Loucy (cell line): ENCODE results near the gene SLC4A1.

Experiments used
- H2AFZ ChIP-seq: fragments of 200-600 bp; sonication (generic); 2 replicates; pipeline ENCODE4 v1.6.0; 2016; ENCODE audit warnings: antibody characterized with exemption, mild to moderate bottlenecking, low read length, moderate library complexity
- H3F3A ChIP-seq: fragments of 200-600 bp; 2 replicates; pipeline ENCODE4 v1.6.0; 2016; ENCODE audit warnings: antibody characterized with exemption, low read depth, mild to moderate bottlenecking
- H3K27me3 ChIP-seq: fragments of 200-600 bp; sonication (generic); 2 replicates; pipeline ENCODE4 v1.6.1; 2014; ENCODE audit warnings: low read length, mild to moderate bottlenecking; ENCODE audit not compliant: insufficient read depth, poor library complexity, severe bottlenecking
- H3K36me3 ChIP-seq: fragments of 200-600 bp; sonication (generic); 2 replicates; pipeline ENCODE4 v1.6.1; 2016; ENCODE audit warnings: low read length; ENCODE audit not compliant: insufficient read depth
- H3K4me1 ChIP-seq: fragments of 200-600 bp; sonication (generic); 2 replicates; pipeline ENCODE4 v1.5.1; 2014; ENCODE audit warnings: low read length, mild to moderate bottlenecking; ENCODE audit not compliant: insufficient read depth, poor library complexity, severe bottlenecking
- H3K4me2 ChIP-seq: fragments of 200-600 bp; sonication (generic); 2 replicates; pipeline ENCODE4 v1.6.0; 2014; ENCODE audit warnings: antibody characterized with exemption, low read length, low read depth, mild to moderate bottlenecking; ENCODE audit not compliant: poor library complexity, severe bottlenecking
- H3K4me3 ChIP-seq: fragments of 200-600 bp; sonication (generic); 2 replicates; pipeline ENCODE4 v1.5.1; 2014; ENCODE audit warnings: low read length, mild to moderate bottlenecking, mixed read lengths; ENCODE audit not compliant: poor library complexity, severe bottlenecking
- H3K79me2 ChIP-seq: fragments of 200-600 bp; sonication (generic); 2 replicates; pipeline ENCODE4 v1.6.1; 2014; ENCODE audit warnings: low read length; ENCODE audit not compliant: insufficient read depth
- H3K9ac ChIP-seq: fragments of 200-600 bp; sonication (generic); 2 replicates; pipeline ENCODE4 v1.6.0; 2014; ENCODE audit warnings: mild to moderate bottlenecking, low read depth, low read length, moderate library complexity; ENCODE audit not compliant: poor library complexity, severe bottlenecking
- H3K9me2 ChIP-seq: fragments of 200-600 bp; sonication (generic); replicated peaks from 2 replicates; pipeline ENCODE4 v1.6.1; 2016; ENCODE audit warnings: low read depth, low read length, mixed read lengths
- H3K9me3 ChIP-seq: fragments of 200-600 bp; sonication (generic); 2 replicates; pipeline ENCODE4 v1.6.1; 2014; ENCODE audit warnings: mild to moderate bottlenecking, antibody characterized with exemption, low read length, low read depth; ENCODE audit not compliant: insufficient read depth
- H4K20me1 ChIP-seq: fragments of 200-600 bp; sonication (generic); 2 replicates; pipeline ENCODE4 v1.6.0; 2014; ENCODE audit warnings: antibody characterized with exemption, low read length, mild to moderate bottlenecking; ENCODE audit not compliant: insufficient read depth, poor library complexity, severe bottlenecking
- CTCF ChIP-seq: fragments of 200-600 bp; sonication (generic); conservative IDR thresholded peaks from 2 replicates; pipeline ENCODE4 v1.5.1; 2014; ENCODE audit warnings: mild to moderate bottlenecking, antibody characterized with exemption, low read length
- EZH2phosphoT487 ChIP-seq: fragments of 200-600 bp; IDR thresholded peaks from 2 replicates; pipeline ENCODE4 v1.6.1; 2018; ENCODE audit warnings: antibody characterized with exemption, mild to moderate bottlenecking, moderate library complexity, borderline replicate concordance

Gene SLC4A1

GRCh38 chr17:44262654-44263225 lies 5.2 kb downstream of the SLC4A1 start:
- H3K9me3 ChIP-seq, result no peaks in the 10 kb centered on the region
- no peak overlapping the region for H2AFZ ChIP-seq
- TF ChIP-seq EZH2phosphoT487 (no peak), CTCF (no peak)
- no peaks in the 10 kb centered on the region for H3K9me2 ChIP-seq
- H3F3A ChIP-seq, result no peaks in the 10 kb centered on the region
- H3K9ac ChIP-seq, result no peak overlapping the region
- H3K4me2 ChIP-seq, result no peak overlapping the region
- H3K36me3 ChIP-seq, result no peaks in the 10 kb centered on the region
- H3K27me3 ChIP-seq, result no peaks in the 10 kb centered on the region
- H3K4me1 ChIP-seq, result no peaks in the 10 kb centered on the region
- no peaks in the 10 kb centered on the region for H4K20me1 ChIP-seq
- H3K4me3 ChIP-seq, result no peak overlapping the region
- H3K79me2 ChIP-seq, result no peaks in the 10 kb centered on the region

GRCh38 chr17:44260296-44260695 lies 7.6 kb downstream of the SLC4A1 start:
- Histone ChIP-seq H3F3A (no peaks in the 10 kb centered on the region), H3K9me2 (no peaks in the 10 kb centered on the region), H3K9me3 (no peaks in the 10 kb centered on the region), H2AFZ (no peak overlapping the region), H3K36me3 (no peaks in the 10 kb centered on the region), H3K79me2 (no peaks in the 10 kb centered on the region), H3K4me3 (no peak overlapping the region), H3K9ac (no peak overlapping the region), H3K4me1 (no peaks in the 10 kb centered on the region), H3K27me3 (no peaks in the 10 kb centered on the region), H3K4me2 (no peak overlapping the region), H4K20me1 (no peaks in the 10 kb centered on the region)
- TF ChIP-seq EZH2phosphoT487, result no peak
- no peak for TF ChIP-seq CTCF

GRCh38 chr17:44258811-44259351 lies 9.1 kb downstream of the SLC4A1 start:
- no peaks in the 10 kb centered on the region for H3K79me2 ChIP-seq
- no peak overlapping the region for H3K4me2 ChIP-seq
- H3K36me3 ChIP-seq, result no peaks in the 10 kb centered on the region
- TF ChIP-seq CTCF (no peak), EZH2phosphoT487 (no peak)
- no peak overlapping the region for H3K9ac ChIP-seq
- H3K9me3 ChIP-seq, result no peaks in the 10 kb centered on the region
- no peak overlapping the region for H2AFZ ChIP-seq
- H3F3A ChIP-seq, result no peaks in the 10 kb centered on the region
- H3K4me3 ChIP-seq, result no peak overlapping the region
- no peaks in the 10 kb centered on the region for H3K9me2 ChIP-seq
- no peaks in the 10 kb centered on the region for H3K27me3 ChIP-seq
- H3K4me1 ChIP-seq, result no peaks in the 10 kb centered on the region
- H4K20me1 ChIP-seq, result no peaks in the 10 kb centered on the region
